ENCODE results near the gene CALD1.
A peak's percentile ranks its signal among the peaks of the same experiment; 100 is the strongest.

CALD1 gene

GRCh38 chr7:134928554-134928953 lies 149.1 kb downstream of the CALD1 start:
- Histone ChIP-seq H3K9ac (ENCODE audit: low read length) (no peak overlapping the region), H3K9me2 (ENCODE audit: low read depth, low read length) (no peaks in the 10 kb centered on the region), H2AFZ (ENCODE audit: low read length) (no peak overlapping the region), H3K4me1 (ENCODE audit: insufficient read depth, low read length, severe bottlenecking) (peaks cover 11% of the 10 kb centered on the region), H3K4me3 (ENCODE audit: low read depth, low read length, poor library complexity, severe bottlenecking) (no peak overlapping the region), H3K27ac (ENCODE audit: low read depth, low read length, poor library complexity, severe bottlenecking) (no peak overlapping the region), H3K9me3 (ENCODE audit: low read length) (no peaks in the 10 kb centered on the region), H3K27me3 (ENCODE audit: insufficient read depth, low read length) (0 out of 2 replicates have a peak, but pooled peaks cover 3% of the 10 kb centered on the region), H3F3A (ENCODE audit: insufficient read depth, low read length) (no peaks in the 10 kb centered on the region), H4K20me1 (ENCODE audit: insufficient read depth, low read length) (no peaks in the 10 kb centered on the region), H3K79me2 (ENCODE audit: insufficient read depth, low read length) (no peaks in the 10 kb centered on the region), H3K36me3 (ENCODE audit: insufficient read depth, low read length) (no peaks in the 10 kb centered on the region), H3K4me2 (ENCODE audit: low read length) (no peak overlapping the region)
- TF ChIP-seq CTCF (IDR thresholded peaks at IDR 0.05; ENCODE audit: low read length) (no peak), EZH2 (IDR thresholded peaks at IDR 0.05; ENCODE audit: borderline replicate concordance, low read length) (no peak)

GRCh38 chr7:134931487-134931886 lies 152.1 kb downstream of the CALD1 start:
- H2AFZ ChIP-seq (ENCODE audit: low read length) = no peak overlapping the region
- H3K36me3 ChIP-seq (ENCODE audit: insufficient read depth, low read length) = no peaks in the 10 kb centered on the region
- no peak overlapping the region for H3K27ac ChIP-seq (ENCODE audit: low read depth, low read length, poor library complexity, severe bottlenecking)
- no peak overlapping the region for H3K4me3 ChIP-seq (ENCODE audit: low read depth, low read length, poor library complexity, severe bottlenecking)
- no peak overlapping the region for H3K9ac ChIP-seq (ENCODE audit: low read length)
- H3K79me2 ChIP-seq (ENCODE audit: insufficient read depth, low read length) = no peaks in the 10 kb centered on the region
- no peaks in the 10 kb centered on the region for H4K20me1 ChIP-seq (ENCODE audit: insufficient read depth, low read length)
- no peaks in the 10 kb centered on the region for H3F3A ChIP-seq (ENCODE audit: insufficient read depth, low read length)
- TF ChIP-seq CTCF (IDR thresholded peaks at IDR 0.05; ENCODE audit: low read length) (no peak), EZH2 (IDR thresholded peaks at IDR 0.05; ENCODE audit: borderline replicate concordance, low read length) (no peak)
- H3K9me2 ChIP-seq (ENCODE audit: low read depth, low read length) = no peaks in the 10 kb centered on the region
- H3K9me3 ChIP-seq (ENCODE audit: low read length) = no peaks in the 10 kb centered on the region
- no peak overlapping the region for H3K4me2 ChIP-seq (ENCODE audit: low read length)
- peaks cover 13% of the 10 kb centered on the region for H3K4me1 ChIP-seq (ENCODE audit: insufficient read depth, low read length, severe bottlenecking)
- H3K27me3 ChIP-seq (ENCODE audit: insufficient read depth, low read length) = 0 out of 2 replicates have a peak, but pooled peaks cover 3% of the 10 kb centered on the region

- Histone ChIP-seq H3K9me3 (ENCODE audit: low read length) (no peaks in the 10 kb centered on the region), H3K27ac (ENCODE audit: low read depth, low read length, poor library complexity, severe bottlenecking) (no peak overlapping the region), H2AFZ (ENCODE audit: low read length) (peak overlapping the region; percentile 29), H3K9me2 (ENCODE audit: low read depth, low read length) (no peaks in the 10 kb centered on the region), H3K4me3 (ENCODE audit: low read depth, low read length, poor library complexity, severe bottlenecking) (peak overlapping the region; percentile 13), H3K4me1 (ENCODE audit: insufficient read depth, low read length, severe bottlenecking) (peaks cover 13% of the 10 kb centered on the region), H3F3A (ENCODE audit: insufficient read depth, low read length) (no peaks in the 10 kb centered on the region), H3K9ac (ENCODE audit: low read length) (no peak overlapping the region), H3K79me2 (ENCODE audit: insufficient read depth, low read length) (no peaks in the 10 kb centered on the region), H3K27me3 (ENCODE audit: insufficient read depth, low read length) (0 out of 2 replicates have a peak, but pooled peaks cover 3% of the 10 kb centered on the region), H3K4me2 (ENCODE audit: low read length) (peak overlapping the region; percentile 46), H4K20me1 (ENCODE audit: insufficient read depth, low read length) (no peaks in the 10 kb centered on the region), H3K36me3 (ENCODE audit: insufficient read depth, low read length) (no peaks in the 10 kb centered on the region)
- TF ChIP-seq EZH2 (IDR thresholded peaks at IDR 0.05; ENCODE audit: borderline replicate concordance, low read length) (no peak), CTCF (IDR thresholded peaks at IDR 0.05; ENCODE audit: low read length) (no peak)
These were observed 153.4 kb downstream of the CALD1 start for GRCh38 chr7:134932707-134933370.

Data from OCI-LY1 (cell line).